NB4 (cell line): ENCODE results near the gene CFP.

Experiments
- DNase-seq: peaks from one replicate; pipeline ENCODE4 v3.0.0; 2010; ENCODE audit warnings: low read depth
- H3K4me3 ChIP-seq: one replicate; pipeline ENCODE4 v1.5.1; 2011; ENCODE audit warnings: mild to moderate bottlenecking, low read depth, low read length, moderate library complexity
- MYC ChIP-seq: IDR thresholded peaks from 2 replicates; pipeline ENCODE4 v1.6.1; 2011; ENCODE audit warnings: low read depth, low read length
- POLR2A ChIP-seq: IDR thresholded peaks from 2 replicates; pipeline ENCODE4 v1.6.1; 2011; ENCODE audit warnings: mild to moderate bottlenecking; ENCODE audit not compliant: insufficient read length; ENCODE audit errors: extremely low read depth
- TF ChIP-seq, protein P1 (sequence below): IDR thresholded peaks from one replicate; pipeline ENCODE4 v1.5.1; 2012; ENCODE audit warnings: low read depth, low read length
- TF ChIP-seq, protein P2 (sequence below): IDR thresholded peaks from 2 replicates; pipeline ENCODE4 v1.6.1; 2011; ENCODE audit warnings: low read depth, low read length

The CFP gene

DNA sequence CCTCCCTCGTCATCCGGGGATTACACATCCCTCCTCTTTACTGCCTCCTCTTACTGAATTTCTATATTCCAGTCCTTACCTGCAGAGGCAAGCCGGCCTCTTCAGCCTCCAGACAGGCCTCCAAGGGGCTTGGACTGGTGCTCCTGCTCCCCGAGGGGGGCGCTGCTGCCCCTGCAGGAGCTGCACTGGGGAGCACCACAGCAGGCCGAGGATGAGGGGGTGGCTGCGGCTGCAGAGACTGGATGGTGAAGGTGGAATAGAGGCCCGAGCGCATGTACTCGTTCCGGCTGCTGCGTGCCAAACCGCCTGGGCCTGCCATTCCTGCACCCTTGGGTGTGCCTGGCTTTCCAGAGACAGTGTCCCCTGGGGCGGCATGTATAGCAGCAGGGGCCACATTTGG is 9.1 kb upstream of the CFP start:
- DNase-seq, result no peak
- TF ChIP-seq, protein P1, sequence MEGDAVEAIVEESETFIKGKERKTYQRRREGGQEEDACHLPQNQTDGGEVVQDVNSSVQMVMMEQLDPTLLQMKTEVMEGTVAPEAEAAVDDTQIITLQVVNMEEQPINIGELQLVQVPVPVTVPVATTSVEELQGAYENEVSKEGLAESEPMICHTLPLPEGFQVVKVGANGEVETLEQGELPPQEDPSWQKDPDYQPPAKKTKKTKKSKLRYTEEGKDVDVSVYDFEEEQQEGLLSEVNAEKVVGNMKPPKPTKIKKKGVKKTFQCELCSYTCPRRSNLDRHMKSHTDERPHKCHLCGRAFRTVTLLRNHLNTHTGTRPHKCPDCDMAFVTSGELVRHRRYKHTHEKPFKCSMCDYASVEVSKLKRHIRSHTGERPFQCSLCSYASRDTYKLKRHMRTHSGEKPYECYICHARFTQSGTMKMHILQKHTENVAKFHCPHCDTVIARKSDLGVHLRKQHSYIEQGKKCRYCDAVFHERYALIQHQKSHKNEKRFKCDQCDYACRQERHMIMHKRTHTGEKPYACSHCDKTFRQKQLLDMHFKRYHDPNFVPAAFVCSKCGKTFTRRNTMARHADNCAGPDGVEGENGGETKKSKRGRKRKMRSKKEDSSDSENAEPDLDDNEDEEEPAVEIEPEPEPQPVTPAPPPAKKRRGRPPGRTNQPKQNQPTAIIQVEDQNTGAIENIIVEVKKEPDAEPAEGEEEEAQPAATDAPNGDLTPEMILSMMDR, result no peak
- TF ChIP-seq MYC (no peak), POLR2A (no peak)
- TF ChIP-seq, protein P2, sequence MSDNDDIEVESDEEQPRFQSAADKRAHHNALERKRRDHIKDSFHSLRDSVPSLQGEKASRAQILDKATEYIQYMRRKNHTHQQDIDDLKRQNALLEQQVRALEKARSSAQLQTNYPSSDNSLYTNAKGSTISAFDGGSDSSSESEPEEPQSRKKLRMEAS, result no peak
- H3K4me3 ChIP-seq, result no peak overlapping the region

DNA sequence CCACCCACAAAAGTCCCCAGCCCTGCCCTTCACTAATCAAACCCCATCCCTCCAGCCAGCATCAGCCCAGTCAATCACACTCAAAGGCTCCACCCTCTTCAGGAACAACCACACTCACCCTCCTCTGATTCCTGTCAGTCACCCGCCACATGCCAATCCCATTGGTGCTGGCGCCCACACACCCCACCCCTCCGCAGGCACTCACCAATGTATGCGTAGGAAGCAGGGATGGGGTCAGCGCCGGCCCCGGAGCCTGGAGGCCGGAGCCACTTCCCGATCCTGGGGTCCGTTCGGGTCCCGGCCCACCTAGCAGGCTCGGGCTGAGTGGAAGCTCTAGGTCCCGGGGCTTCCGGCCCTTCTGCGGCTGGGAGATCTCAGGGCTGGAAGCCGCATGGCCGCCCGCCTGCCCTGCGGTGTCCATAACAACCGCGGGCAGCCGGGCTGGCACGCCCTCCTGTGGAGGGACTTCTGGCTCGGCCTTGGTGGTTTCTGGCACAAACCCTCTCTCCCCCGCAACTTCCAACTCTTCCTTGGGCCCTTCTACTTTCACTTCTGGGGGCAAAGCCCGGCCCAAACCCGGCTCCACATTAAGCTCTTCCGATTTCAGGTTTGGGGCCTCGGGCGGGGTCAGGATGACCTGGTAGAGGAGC is 7.9 kb upstream of the CFP start:
- DNase-seq, result no peak
- TF ChIP-seq MYC (no peak), POLR2A (no peak)
- TF ChIP-seq, protein P2, result no peak
- TF ChIP-seq, protein P1, result no peak
- no peak overlapping the region for H3K4me3 ChIP-seq

DNA sequence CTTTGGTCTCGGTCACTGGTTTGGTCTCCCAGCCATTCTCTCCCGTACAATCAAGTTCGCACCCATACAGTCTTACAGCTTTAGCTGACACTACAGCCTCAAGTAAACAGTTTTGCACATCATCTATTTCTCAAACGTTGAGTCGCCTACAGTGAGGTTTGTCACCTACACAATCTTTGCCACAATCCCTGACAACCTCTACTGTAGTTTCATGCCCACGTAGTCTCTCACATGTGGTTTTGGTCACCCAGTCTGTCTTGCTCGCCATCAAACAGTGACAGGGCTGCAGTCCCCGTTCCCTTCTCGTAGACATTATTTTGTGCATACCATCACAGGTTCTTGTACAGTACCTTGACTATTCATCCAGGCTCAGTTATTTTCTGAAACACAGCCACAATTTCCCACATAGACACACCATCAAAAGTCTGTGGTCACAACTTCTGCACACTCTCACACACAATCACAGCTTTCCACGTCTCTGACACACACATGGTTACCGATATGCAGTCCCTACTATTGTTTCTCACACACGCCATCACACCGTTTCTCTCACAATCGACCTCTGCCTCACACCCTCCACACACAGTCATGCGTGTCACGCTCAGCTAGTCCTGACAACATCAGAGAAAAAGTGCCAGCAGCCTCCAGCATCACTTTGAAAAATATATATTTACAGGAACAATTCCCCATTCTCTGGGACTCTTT is 5.3 kb upstream of the CFP start:
- TF ChIP-seq, protein P1, result no peak
- TF ChIP-seq MYC, result no peak
- TF ChIP-seq, protein P2, result no peak
- no peak for TF ChIP-seq POLR2A

DNA sequence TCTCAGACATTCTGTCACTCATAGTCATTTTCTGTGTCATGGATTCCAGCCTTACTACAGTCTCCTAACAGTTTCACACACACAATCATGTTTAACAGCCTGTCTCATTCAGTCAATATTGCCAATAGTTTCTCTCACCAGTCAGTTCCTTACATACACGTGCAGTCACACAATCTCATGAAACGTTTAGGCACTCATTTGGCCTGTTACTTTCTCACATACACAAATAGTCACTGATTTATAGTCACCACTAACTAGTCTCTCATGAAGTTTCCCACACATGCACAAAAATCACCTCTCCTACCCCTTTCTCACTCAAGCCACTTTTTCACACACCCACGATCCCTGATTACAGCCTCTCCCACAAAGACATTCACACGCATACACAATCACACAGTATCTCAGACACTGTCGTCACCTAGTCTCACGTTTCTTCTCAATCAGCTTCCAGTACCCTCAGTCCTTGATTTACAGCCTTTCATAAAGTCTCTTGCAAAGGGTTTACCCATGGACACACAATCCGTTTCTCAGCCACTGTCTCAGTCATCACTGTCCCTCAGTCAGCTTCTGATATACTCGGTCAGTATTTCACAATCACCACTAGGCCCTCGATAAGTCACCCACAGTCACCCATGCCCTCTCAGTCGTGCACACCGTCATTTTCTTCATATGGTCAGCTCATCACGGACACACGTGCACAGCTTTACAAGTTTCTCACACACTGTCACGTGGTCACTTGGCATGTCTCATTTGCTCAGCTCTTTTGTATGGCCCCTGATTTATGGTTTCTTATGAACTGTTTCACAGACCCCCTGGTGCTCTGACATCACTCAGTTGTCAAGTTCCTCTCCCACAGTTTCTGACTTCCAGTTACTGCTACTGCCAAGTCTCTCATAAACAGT is 4.2 kb upstream of the CFP start:
- peak; percentile 69 for DNase-seq
- TF ChIP-seq MYC (no peak), POLR2A (no peak)
- TF ChIP-seq, protein P2, result peak; percentile 41; the same call in 1 of the 2 replicates
- TF ChIP-seq, protein P1, result no peak
- no peak overlapping the region for H3K4me3 ChIP-seq

More for the DNA sequence above, 5.3 kb upstream of the CFP start:
- no peak overlapping the region for H3K4me3 ChIP-seq
- no peak for DNase-seq

DNA sequence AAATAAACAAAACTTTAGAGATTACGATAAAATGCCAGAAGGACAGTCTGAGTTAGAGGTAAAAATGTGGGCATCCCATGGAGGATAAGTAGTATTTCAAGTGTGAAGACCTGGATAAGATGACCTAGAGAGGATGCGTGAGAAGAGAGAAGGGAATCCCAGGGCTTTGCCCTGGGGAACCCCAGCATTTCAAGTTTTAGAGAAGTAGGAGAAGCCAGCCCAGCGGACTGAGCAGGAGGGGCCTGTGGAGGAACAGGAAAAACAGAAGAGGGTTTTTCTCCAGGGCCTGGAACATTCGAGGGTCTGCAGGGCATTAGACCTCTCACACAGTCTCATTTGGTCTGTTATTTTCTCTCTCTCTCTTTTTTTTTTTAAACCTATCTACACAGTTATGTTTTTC is 2.9 kb upstream of the CFP start:
- DNase-seq, result no peak
- no peak overlapping the region for H3K4me3 ChIP-seq
- TF ChIP-seq, protein P1, result no peak
- TF ChIP-seq, protein P2, result no peak
- TF ChIP-seq POLR2A (no peak), MYC (no peak)
